Pancreas (tissue), 10 donors: Measurements from ENCODE around the gene SLC43A2. TPM values are rescaled to one million over a fixed set of nuclear protein-coding genes. Genes with fewer than 3 reads are reported as not detected.

Experiments used
- ATAC-seq, 4 donors: fragments of 200-7000 bp; cut with Tn5 transposase; one replicate each; pipeline versions ENCODE4 v1.8.0 to v1.9.1; 2020; ENCODE audit warnings: mild to moderate bottlenecking in 4 of 4, moderate library complexity in 4 of 4
- DNase-seq, 6 donors: peaks; one replicate each; pipeline ENCODE4 v3.0.0-alpha.2; 2020
- FAIRE-seq: peaks from 2 replicates; lab custom pipeline; 2012; peaks lifted over from hg19 to GRCh38; lab: Jason Lieb, UNC
- H3K27ac ChIP-seq, 4 donors: fragments of 200-600 bp; sonication (generic); 1 replicate in 3 of 4; 2 replicates in 1 of 4; pipeline versions ENCODE4 v1.5.0 to v1.8.0; 2020
- H3K27me3 ChIP-seq, 4 donors: fragments of 200-600 bp; one replicate each; pipeline ENCODE4 v1.8.0; 2021
- H3K36me3 ChIP-seq, 3 donors: fragments of 200-600 bp; sonication (generic) in 1 of 3; one replicate each; pipeline versions ENCODE4 v1.5.0 to v1.8.0; 2020 to 2021
- H3K4me1 ChIP-seq, 3 donors: fragments of 200-600 bp; one replicate each; pipeline ENCODE4 v1.8.0; 2021
- H3K4me3 ChIP-seq, 4 donors: fragments of 200-600 bp; sonication (generic) in 2 of 4; one replicate each; pipeline versions ENCODE4 v1.5.0 to v1.8.0; 2020 to 2021
- H3K9me3 ChIP-seq, 4 donors: fragments of 200-600 bp; one replicate each; pipeline ENCODE4 v1.8.0; 2021
- CTCF ChIP-seq, 4 donors: fragments of 200-600 bp; sonication (generic) in 3 of 4; IDR thresholded peaks; one replicate each; pipeline versions ENCODE4 v1.5.0 to v1.8.0; 2021; ENCODE audit warnings: antibody characterized with exemption in 4 of 4
- WGBS, 2 donors: extraction: QIAGEN DNeasy Blood & Tissue Kit; methylation state at CpG; one replicate each; pipeline ENCODE4 v1.1.7; 2013; 5-methylcytosine and 5-hydroxymethylcytosine counted together
- intact Hi-C, 3 donors: fragments of 100-400 bp; cut with DNase I; formaldehyde crosslinking; loops; one replicate each; pipeline versions ENCODE4 v1.11.1 to v1.14.2; 2022
- polyA plus RNA-seq, 2 donors: library from polyadenylated mRNA; stranded (reverse); fragments of 200-250 nt; gene quantifications; one replicate each; pipeline ENCODE4 v1.2.3, GENCODE V29; 2013
- total RNA-seq, 6 donors: library from RNA; stranded (reverse); fragmentation: NEBNext Ultra II Directional in 4 of 6; extraction: Animal tissue kit (Norgen Biotek cat#: 25700) in 4 of 6; gene quantifications; one replicate each; pipeline versions ENCODE4 v1.2.1 to v1.2.4, GENCODE V29; 2021 to 2023
- donor health status: healthy with polysubstance abuse.
- donor health status: DM: no; HTN: no; CAD: no; lungs with moderate emphysema.
- donor health status: DM: no; HTN: no; CAD: no.
- donor health status: control.
- donor health status: control.
- donor health status: Bipolar disorder and iron deficiency.
- donor health status: DM: yes; HTN: yes; CAD: no.
- donor health status: DM: no; HTN: no; CAD: no.
- donor health status: DM: no; HTN: no; CAD: no.
- donor health status: DM: yes; HTN: yes; CAD: no.

The SLC43A2 gene
- total and polyA plus RNA-seq, 8 donors, result 2.6 to 14.5 (median 9.8) TPM

GRCh38 chr17:1583556-1583955, 45.1 kb downstream of the SLC43A2 start:
- peaks cover 10 to 17% (median 11%) of the 10 kb centered on the region in 3 donors for H3K4me1 ChIP-seq
- no peak overlapping the region for H3K27ac ChIP-seq
- no peak overlapping the region for H3K4me3 ChIP-seq
- TF ChIP-seq CTCF (IDR thresholded peaks at IDR 0.05), result no peak
- 73 to 74% methylated on average over 6 of the region's 6 CpGs for WGBS, 2 donors
- H3K36me3 ChIP-seq, result no peaks in the 10 kb centered on the region
- H3K27me3 ChIP-seq, result no peaks in the 10 kb centered on the region
- no peaks in the 10 kb centered on the region for H3K9me3 ChIP-seq
- ATAC-seq (no peak), FAIRE-seq (no peak), DNase-seq (no peak)
- intact Hi-C loops, result no loop called here

- no peak for FAIRE-seq
- TF ChIP-seq CTCF (IDR thresholded peaks at IDR 0.05), result no peak
Measured at GRCh38 chr17:1582374-1582773, 46.3 kb downstream of the SLC43A2 start.

GRCh38 chr17:1580979-1581676, 47.5 kb downstream of the SLC43A2 start:
- no peak for TF ChIP-seq CTCF (IDR thresholded peaks at IDR 0.05)
- no peak for FAIRE-seq
- peak; percentile 67 to 80 (median 70) for ATAC-seq

More at GRCh38 chr17:1582374-1582773, 46.3 kb downstream of the SLC43A2 start:
- Histone ChIP-seq H3K36me3 (no peaks in the 10 kb centered on the region), H3K4me1 (peaks cover 11 to 25% (median 15%) of the 10 kb centered on the region in 3 donors), H3K4me3 (no peak overlapping the region), H3K9me3 (no peaks in the 10 kb centered on the region), H3K27ac (peak overlapping the region in 3 of 4 donors; percentile 65 to 81 (median 77)), H3K27me3 (no peaks in the 10 kb centered on the region)
- 93 to 96% methylated on average over 10 of the region's 10 CpGs for WGBS, 2 donors
- intact Hi-C loops, result no loop called here
- no peak for DNase-seq
- ATAC-seq, result no peak

DNA sequence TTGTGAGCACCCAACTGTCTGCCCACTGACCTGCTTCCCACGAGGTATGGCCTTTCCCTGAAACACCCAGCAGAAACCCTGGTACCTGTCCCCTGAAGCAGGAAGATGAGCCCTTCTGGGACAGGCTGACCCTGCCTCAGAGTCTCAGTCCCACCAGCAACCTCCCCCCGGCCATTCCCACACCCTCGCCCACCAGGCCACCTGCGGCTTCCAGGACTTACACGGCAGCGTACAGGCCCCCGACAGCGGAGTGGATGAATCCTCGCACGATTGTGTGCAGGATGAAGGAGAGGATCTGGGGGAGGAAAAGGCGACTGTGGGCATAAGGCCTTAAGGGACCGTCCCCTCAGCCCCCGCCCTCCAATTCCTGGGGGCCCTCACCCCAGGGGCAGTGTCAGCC, 50.6 kb downstream of the SLC43A2 start:
- FAIRE-seq, result no peak
- no peak for TF ChIP-seq CTCF (IDR thresholded peaks at IDR 0.05)
- no peak overlapping the region for H3K4me3 ChIP-seq
- H3K27ac ChIP-seq, result peak overlapping the region; percentile 22 to 92 (median 76)
- peaks cover 16 to 43% (median 24%) of the 10 kb centered on the region in 3 donors for H3K4me1 ChIP-seq
- no peaks in the 10 kb centered on the region for H3K9me3 ChIP-seq
- no peak for ATAC-seq
- DNase-seq, result no peak
- intact Hi-C loops, result loop anchor here in 1 of 3 donors (5.0 kb wide), 1 partner anchor 54 kb away; no protein-coding TSS in a partner anchor
- 93 to 94% methylated on average over 13 of the region's 13 CpGs for WGBS, 2 donors
- no peaks in the 10 kb centered on the region for H3K36me3 ChIP-seq
- no peaks in the 10 kb centered on the region for H3K27me3 ChIP-seq

More at GRCh38 chr17:1580979-1581676, 47.5 kb downstream of the SLC43A2 start:
- DNase-seq, result peak in 5 of 6 donors; percentile 73 to 87 (median 81)
- no peaks in the 10 kb centered on the region for H3K9me3 ChIP-seq
- no peaks in the 10 kb centered on the region for H3K36me3 ChIP-seq
- no peaks in the 10 kb centered on the region for H3K27me3 ChIP-seq
- H3K27ac ChIP-seq, result peak overlapping the region; percentile 55 to 81 (median 71)
- intact Hi-C loops, result no loop called here
- H3K4me3 ChIP-seq, result no peak overlapping the region
- WGBS, 2 donors, result 22 to 24% methylated on average over 19 of the region's 19 CpGs
- H3K4me1 ChIP-seq, result peaks cover 11 to 32% (median 16%) of the 10 kb centered on the region in 3 donors

- H3K4me3 ChIP-seq, result no peak overlapping the region
- H3K27me3 ChIP-seq, result no peaks in the 10 kb centered on the region
- no peak for DNase-seq
- no peaks in the 10 kb centered on the region for H3K9me3 ChIP-seq
- WGBS, 2 donors, result 73 to 76% methylated on average over 6 of the region's 6 CpGs
- H3K4me1 ChIP-seq, result peaks cover 16 to 43% (median 24%) of the 10 kb centered on the region in 3 donors
- H3K36me3 ChIP-seq, result no peaks in the 10 kb centered on the region
- intact Hi-C loops, result loop anchor here in 1 of 3 donors (5.0 kb wide), 1 partner anchor 55 kb away; no protein-coding TSS in a partner anchor
- FAIRE-seq, result no peak
- ATAC-seq, result peak in 2 of 4 donors; percentile 1 to 4
- TF ChIP-seq CTCF (IDR thresholded peaks at IDR 0.05), result no peak
- H3K27ac ChIP-seq, result peak overlapping the region; percentile 22 to 92 (median 76)
Measured at GRCh38 chr17:1577583-1578013, 51.0 kb downstream of the SLC43A2 start.
